Measurements from ENCODE around the gene LY86.
A peak's percentile ranks its signal among the peaks of the same experiment; 100 is the strongest.

The LY86 gene

GRCh38 chr6:6683969-6684833 is 95.7 kb downstream of the LY86 start:
- no peak overlapping the region for H3K4me3 ChIP-seq (ENCODE audit: low read depth, low read length)
- no peak overlapping the region for H3K9ac ChIP-seq (ENCODE audit: low read depth, low read length)
- no peaks in the 10 kb centered on the region for H3K9me3 ChIP-seq (ENCODE audit: control insufficient read depth, insufficient read depth, low read length)
- peaks cover 22% of the 10 kb centered on the region for H3K4me1 ChIP-seq (ENCODE audit: control insufficient read depth, insufficient read depth, low read length)
- no peaks in the 10 kb centered on the region for H3K36me3 ChIP-seq (ENCODE audit: control insufficient read depth, insufficient read depth, low read length)
- H3K27me3 ChIP-seq (ENCODE audit: control insufficient read depth, insufficient read depth, low read length): no peaks in the 10 kb centered on the region

- Histone ChIP-seq H3K9me3 (ENCODE audit: control insufficient read depth, insufficient read depth, low read length) (no peaks in the 10 kb centered on the region), H3K4me1 (ENCODE audit: control insufficient read depth, insufficient read depth, low read length) (peaks cover 22% of the 10 kb centered on the region), H3K27me3 (ENCODE audit: control insufficient read depth, insufficient read depth, low read length) (no peaks in the 10 kb centered on the region), H3K9ac (ENCODE audit: low read depth, low read length) (no peak overlapping the region), H3K4me3 (ENCODE audit: low read depth, low read length) (no peak overlapping the region), H3K36me3 (ENCODE audit: control insufficient read depth, insufficient read depth, low read length) (no peaks in the 10 kb centered on the region)
Measured at GRCh38 chr6:6685249-6686040, 96.9 kb downstream of the LY86 start.

GRCh38 chr6:6686176-6686575 is 97.7 kb downstream of the LY86 start:
- H3K27me3 ChIP-seq (ENCODE audit: control insufficient read depth, insufficient read depth, low read length): no peaks in the 10 kb centered on the region
- H3K9me3 ChIP-seq (ENCODE audit: control insufficient read depth, insufficient read depth, low read length): no peaks in the 10 kb centered on the region
- H3K36me3 ChIP-seq (ENCODE audit: control insufficient read depth, insufficient read depth, low read length): no peaks in the 10 kb centered on the region
- H3K4me3 ChIP-seq (ENCODE audit: low read depth, low read length): peak overlapping the region; percentile 57
- H3K4me1 ChIP-seq (ENCODE audit: control insufficient read depth, insufficient read depth, low read length): peaks cover 22% of the 10 kb centered on the region
- no peak overlapping the region for H3K9ac ChIP-seq (ENCODE audit: low read depth, low read length)

GRCh38 chr6:6686748-6687601 is 98.5 kb downstream of the LY86 start:
- Histone ChIP-seq H3K4me3 (ENCODE audit: low read depth, low read length) (peak overlapping the region; percentile 79), H3K36me3 (ENCODE audit: control insufficient read depth, insufficient read depth, low read length) (no peaks in the 10 kb centered on the region), H3K27me3 (ENCODE audit: control insufficient read depth, insufficient read depth, low read length) (no peaks in the 10 kb centered on the region), H3K9ac (ENCODE audit: low read depth, low read length) (peak overlapping the region; percentile 77), H3K9me3 (ENCODE audit: control insufficient read depth, insufficient read depth, low read length) (no peaks in the 10 kb centered on the region), H3K4me1 (ENCODE audit: control insufficient read depth, insufficient read depth, low read length) (peaks cover 22% of the 10 kb centered on the region)

GRCh38 chr6:6688283-6688682 is 99.8 kb downstream of the LY86 start:
- no peaks in the 10 kb centered on the region for H3K27me3 ChIP-seq (ENCODE audit: control insufficient read depth, insufficient read depth, low read length)
- no peak overlapping the region for H3K9ac ChIP-seq (ENCODE audit: low read depth, low read length)
- no peaks in the 10 kb centered on the region for H3K9me3 ChIP-seq (ENCODE audit: control insufficient read depth, insufficient read depth, low read length)
- no peak overlapping the region for H3K4me3 ChIP-seq (ENCODE audit: low read depth, low read length)
- peaks cover 22% of the 10 kb centered on the region for H3K4me1 ChIP-seq (ENCODE audit: control insufficient read depth, insufficient read depth, low read length)
- no peaks in the 10 kb centered on the region for H3K36me3 ChIP-seq (ENCODE audit: control insufficient read depth, insufficient read depth, low read length)

- Histone ChIP-seq H3K36me3 (ENCODE audit: control insufficient read depth, insufficient read depth, low read length) (no peaks in the 10 kb centered on the region), H3K4me1 (ENCODE audit: control insufficient read depth, insufficient read depth, low read length) (peaks cover 25% of the 10 kb centered on the region), H3K4me3 (ENCODE audit: low read depth, low read length) (no peak overlapping the region), H3K9ac (ENCODE audit: low read depth, low read length) (no peak overlapping the region), H3K9me3 (ENCODE audit: control insufficient read depth, insufficient read depth, low read length) (no peaks in the 10 kb centered on the region), H3K27me3 (ENCODE audit: control insufficient read depth, insufficient read depth, low read length) (no peaks in the 10 kb centered on the region)
Measured at GRCh38 chr6:6688951-6689350, 100.4 kb downstream of the LY86 start.

- no peaks in the 10 kb centered on the region for H3K36me3 ChIP-seq (ENCODE audit: control insufficient read depth, insufficient read depth, low read length)
- no peaks in the 10 kb centered on the region for H3K27me3 ChIP-seq (ENCODE audit: control insufficient read depth, insufficient read depth, low read length)
- no peaks in the 10 kb centered on the region for H3K9me3 ChIP-seq (ENCODE audit: control insufficient read depth, insufficient read depth, low read length)
- peaks cover 30% of the 10 kb centered on the region for H3K4me1 ChIP-seq (ENCODE audit: control insufficient read depth, insufficient read depth, low read length)
- H3K4me3 ChIP-seq (ENCODE audit: low read depth, low read length): no peak overlapping the region
- no peak overlapping the region for H3K9ac ChIP-seq (ENCODE audit: low read depth, low read length)
Measured at GRCh38 chr6:6689400-6690143, 101.1 kb downstream of the LY86 start.

GRCh38 chr6:6690144-6690483 is 101.6 kb downstream of the LY86 start:
- Histone ChIP-seq H3K4me3 (ENCODE audit: low read depth, low read length) (no peak overlapping the region), H3K9me3 (ENCODE audit: control insufficient read depth, insufficient read depth, low read length) (no peaks in the 10 kb centered on the region), H3K36me3 (ENCODE audit: control insufficient read depth, insufficient read depth, low read length) (no peaks in the 10 kb centered on the region), H3K9ac (ENCODE audit: low read depth, low read length) (no peak overlapping the region), H3K27me3 (ENCODE audit: control insufficient read depth, insufficient read depth, low read length) (no peaks in the 10 kb centered on the region), H3K4me1 (ENCODE audit: control insufficient read depth, insufficient read depth, low read length) (peaks cover 34% of the 10 kb centered on the region)

- H3K36me3 ChIP-seq (ENCODE audit: control insufficient read depth, insufficient read depth, low read length): no peaks in the 10 kb centered on the region
- H3K9me3 ChIP-seq (ENCODE audit: control insufficient read depth, insufficient read depth, low read length): no peaks in the 10 kb centered on the region
- no peak overlapping the region for H3K4me3 ChIP-seq (ENCODE audit: low read depth, low read length)
- no peaks in the 10 kb centered on the region for H3K27me3 ChIP-seq (ENCODE audit: control insufficient read depth, insufficient read depth, low read length)
- H3K9ac ChIP-seq (ENCODE audit: low read depth, low read length): no peak overlapping the region
- peaks cover 32% of the 10 kb centered on the region for H3K4me1 ChIP-seq (ENCODE audit: control insufficient read depth, insufficient read depth, low read length)
Measured at GRCh38 chr6:6694368-6694780, 105.9 kb downstream of the LY86 start.

- peaks cover 39% of the 10 kb centered on the region for H3K4me1 ChIP-seq (ENCODE audit: control insufficient read depth, insufficient read depth, low read length)
- peak overlapping the region; percentile 38 for H3K4me3 ChIP-seq (ENCODE audit: low read depth, low read length)
- H3K9ac ChIP-seq (ENCODE audit: low read depth, low read length): peak overlapping the region; percentile 47
- H3K27me3 ChIP-seq (ENCODE audit: control insufficient read depth, insufficient read depth, low read length): no peaks in the 10 kb centered on the region
- H3K36me3 ChIP-seq (ENCODE audit: control insufficient read depth, insufficient read depth, low read length): no peaks in the 10 kb centered on the region
- H3K9me3 ChIP-seq (ENCODE audit: control insufficient read depth, insufficient read depth, low read length): no peaks in the 10 kb centered on the region
Measured at GRCh38 chr6:6694825-6695624, 106.5 kb downstream of the LY86 start.
